Measurements from ENCODE around the gene NDUFV2. TPM values are rescaled to one million over a fixed set of nuclear protein-coding genes. Genes with fewer than 3 reads are reported as not detected.
A peak's percentile ranks its signal among the peaks of the same experiment; 100 is the strongest.

NDUFV2 gene
- total and polyA plus RNA-seq, 5 donors, result 283 to 767 (median 314) TPM

DNA sequence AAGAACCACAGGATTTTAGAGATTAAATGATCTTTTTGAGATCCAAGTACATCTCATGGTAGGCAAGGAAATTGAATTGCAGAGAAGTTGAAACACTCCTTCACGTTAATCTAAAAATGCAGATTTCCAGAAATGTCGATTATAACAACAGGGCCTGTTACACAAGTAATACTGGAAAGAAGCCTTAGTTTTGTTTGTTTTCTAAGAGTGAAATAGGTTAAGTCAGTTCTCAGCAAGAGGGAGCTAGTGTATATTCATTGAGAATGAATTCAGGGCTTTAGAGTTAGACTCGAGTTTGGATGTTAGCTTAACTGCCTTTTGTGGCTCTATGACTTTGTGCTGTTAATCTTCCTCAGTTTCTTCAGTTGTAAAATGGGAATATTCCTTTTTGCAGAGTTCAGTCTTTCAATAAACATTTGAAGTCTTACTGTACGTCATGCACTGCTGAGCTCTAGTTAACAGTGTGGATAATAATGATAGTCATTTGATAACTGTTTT lies 926 bp downstream of the NDUFV2 start:
- ATAC-seq, result no peak
- peaks cover 2% of the 10 kb centered on the region for H3K4me1 ChIP-seq (ENCODE audit: control insufficient read depth, insufficient read depth, low read length)
- peak overlapping the region; percentile 97 for H3K4me3 ChIP-seq (ENCODE audit: low read length)
- no peaks in the 10 kb centered on the region for H3K27me3 ChIP-seq (ENCODE audit: control insufficient read depth, insufficient read depth)
- DNase-seq, result no peak
- H3K27ac ChIP-seq (ENCODE audit: low read length), result peak overlapping the region; percentile 90
- H3K9me3 ChIP-seq (ENCODE audit: control insufficient read depth, low read length), result no peaks in the 10 kb centered on the region
- intact Hi-C loops (cut with DNase I), result loop anchor here in 1 of 4 donors (5.0 kb wide), 1 partner anchor 34 kb away; the partner anchor contains the start of gene ANKRD12
- 2% methylated on average over 4 of the region's 4 CpGs for WGBS

DNA sequence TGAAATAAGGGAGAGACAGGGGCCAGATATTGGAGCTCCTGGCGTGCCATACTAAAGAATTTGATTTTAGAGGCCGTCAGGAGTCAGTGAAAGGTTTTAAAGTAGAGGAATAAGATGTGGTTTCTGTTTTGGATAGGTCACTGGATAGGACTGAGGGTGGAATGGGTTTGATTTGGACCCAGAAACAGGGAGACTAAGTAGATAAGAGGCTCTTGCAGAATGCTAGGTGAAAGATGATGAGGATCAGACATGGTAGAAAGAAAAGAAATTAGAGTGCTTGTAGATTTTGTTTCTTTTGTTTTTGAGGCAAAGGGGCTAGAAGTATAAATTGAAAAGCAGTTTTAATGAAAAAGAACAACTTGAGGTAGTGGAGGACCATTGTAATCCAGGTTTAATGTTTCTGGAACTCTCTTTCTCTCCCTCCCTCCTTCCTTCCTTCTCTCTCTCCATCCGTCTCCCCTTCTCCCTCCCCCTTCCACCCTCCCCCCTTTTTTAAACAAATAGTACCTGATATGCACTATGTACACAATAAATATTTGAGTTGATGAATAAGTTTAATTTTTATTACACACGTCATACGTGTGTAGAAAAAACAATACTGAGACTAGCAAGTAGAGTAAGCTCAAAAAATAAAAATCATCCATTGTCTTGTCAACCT lies 1.9 kb downstream of the NDUFV2 start:
- intact Hi-C loops (cut with DNase I), result loop anchor here in 1 of 4 donors (5.0 kb wide), 1 partner anchor 33 kb away; the partner anchor contains the start of gene ANKRD12
- Histone ChIP-seq H3K4me3 (ENCODE audit: low read length) (peak overlapping the region; percentile 97), H3K9me3 (ENCODE audit: control insufficient read depth, low read length) (no peaks in the 10 kb centered on the region), H3K4me1 (ENCODE audit: control insufficient read depth, insufficient read depth, low read length) (peaks cover 2% of the 10 kb centered on the region), H3K27me3 (ENCODE audit: control insufficient read depth, insufficient read depth) (no peaks in the 10 kb centered on the region), H3K27ac (ENCODE audit: low read length) (no peak overlapping the region)
- DNase-seq (no peak), ATAC-seq (no peak)
- 15% methylated on average over 5 of the region's 5 CpGs for WGBS

DNA sequence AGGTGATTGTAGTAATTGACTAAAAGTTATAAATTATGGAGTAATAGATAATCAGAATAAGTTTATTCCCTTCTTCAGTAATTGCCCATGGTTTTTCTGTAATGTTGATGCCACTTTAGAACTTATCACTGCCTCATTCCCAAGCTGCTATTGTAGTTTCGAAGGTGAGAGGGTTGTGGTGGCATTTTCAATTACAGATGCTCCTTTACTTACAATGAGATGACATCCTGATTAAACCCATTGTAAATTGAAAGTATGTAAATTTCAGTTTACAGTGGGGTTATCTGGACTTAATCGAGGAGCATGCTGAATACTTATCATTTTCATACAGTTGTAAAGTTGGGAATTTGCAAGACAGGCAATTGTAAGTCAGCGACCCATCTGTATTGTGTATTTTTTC lies 2.9 kb downstream of the NDUFV2 start:
- Histone ChIP-seq H3K4me3 (ENCODE audit: low read length) (peak overlapping the region; percentile 97), H3K4me1 (ENCODE audit: control insufficient read depth, insufficient read depth, low read length) (peaks cover 3% of the 10 kb centered on the region), H3K27me3 (ENCODE audit: control insufficient read depth, insufficient read depth) (no peaks in the 10 kb centered on the region), H3K9me3 (ENCODE audit: control insufficient read depth, low read length) (no peaks in the 10 kb centered on the region), H3K27ac (ENCODE audit: low read length) (no peak overlapping the region)
- WGBS, result 52% methylated on average over 3 of the region's 3 CpGs
- DNase-seq (no peak), ATAC-seq (no peak)
- intact Hi-C loops (cut with DNase I), result no loop called here

DNA sequence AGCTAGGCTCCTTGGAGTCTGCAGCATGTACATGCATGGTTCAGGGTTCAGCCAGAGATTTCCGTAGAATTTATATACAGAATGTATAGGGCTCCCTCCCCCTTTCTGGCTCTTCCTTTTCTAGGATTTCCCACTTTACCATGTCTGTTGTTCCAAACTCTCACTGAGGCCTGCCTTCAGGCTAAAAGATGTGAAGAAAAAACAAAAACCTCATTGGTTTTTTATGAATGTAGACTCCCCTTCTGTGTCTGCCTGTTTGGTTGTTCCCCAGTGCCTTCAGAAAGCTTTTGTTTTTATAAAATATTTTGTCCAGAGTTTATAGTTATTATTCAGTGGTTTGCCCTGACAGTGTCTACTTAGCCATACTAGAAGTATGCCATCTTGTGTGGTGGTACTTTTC lies 3.6 kb downstream of the NDUFV2 start:
- Histone ChIP-seq H3K4me3 (ENCODE audit: low read length) (peak overlapping the region; percentile 27), H3K4me1 (ENCODE audit: control insufficient read depth, insufficient read depth, low read length) (peaks cover 4% of the 10 kb centered on the region), H3K27me3 (ENCODE audit: control insufficient read depth, insufficient read depth) (no peaks in the 10 kb centered on the region), H3K27ac (ENCODE audit: low read length) (no peak overlapping the region), H3K9me3 (ENCODE audit: control insufficient read depth, low read length) (no peaks in the 10 kb centered on the region)
- intact Hi-C loops (cut with DNase I), result no loop called here
- 70% methylated on average over 1 of the region's 1 CpG for WGBS
- no peak for DNase-seq
- ATAC-seq, result no peak

DNA sequence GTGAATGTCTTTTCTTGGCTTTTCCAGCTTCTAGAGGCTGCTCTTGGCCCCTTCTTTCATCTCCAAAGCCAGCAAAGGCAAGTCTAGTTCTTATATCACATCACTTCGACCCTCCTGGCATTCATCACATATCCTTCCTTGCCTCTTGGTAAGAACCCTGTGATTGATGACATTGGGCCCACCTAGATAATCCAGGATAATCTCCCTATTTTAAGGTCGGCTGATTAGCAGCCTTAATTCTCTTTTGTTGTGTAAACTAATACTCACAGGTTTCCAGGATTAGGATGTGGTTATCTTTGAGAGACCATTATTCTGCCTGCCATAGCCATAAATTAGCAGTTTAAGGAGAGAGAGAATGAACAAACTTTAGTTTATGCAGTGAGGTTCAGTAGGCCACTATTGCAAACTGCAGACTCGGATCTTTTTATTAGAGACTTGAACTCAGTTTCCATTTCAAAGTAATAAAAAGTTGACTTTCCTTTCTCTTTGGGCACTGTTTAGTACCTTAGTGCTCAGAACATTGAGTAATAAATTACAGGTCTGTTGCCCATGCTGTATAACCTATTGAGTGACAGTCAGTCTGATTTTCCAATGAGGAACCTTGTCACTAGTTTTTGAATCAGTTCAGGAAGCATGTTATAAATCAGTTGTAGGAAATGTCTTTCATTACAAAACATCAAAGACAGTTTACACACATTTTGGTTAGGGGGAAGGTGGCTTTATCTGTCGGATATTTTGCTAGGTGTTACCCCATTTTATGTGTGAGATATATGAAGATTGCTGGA lies 4.5 kb downstream of the NDUFV2 start:
- DNase-seq (no peak), ATAC-seq (no peak)
- H3K4me3 ChIP-seq (ENCODE audit: low read length), result no peak overlapping the region
- no peaks in the 10 kb centered on the region for H3K27me3 ChIP-seq (ENCODE audit: control insufficient read depth, insufficient read depth)
- no peak overlapping the region for H3K27ac ChIP-seq (ENCODE audit: low read length)
- H3K4me1 ChIP-seq (ENCODE audit: control insufficient read depth, insufficient read depth, low read length), result peaks cover 4% of the 10 kb centered on the region
- no peaks in the 10 kb centered on the region for H3K9me3 ChIP-seq (ENCODE audit: control insufficient read depth, low read length)
- intact Hi-C loops (cut with DNase I), result no loop called here
- 35% methylated on average over 4 of the region's 4 CpGs for WGBS

DNA sequence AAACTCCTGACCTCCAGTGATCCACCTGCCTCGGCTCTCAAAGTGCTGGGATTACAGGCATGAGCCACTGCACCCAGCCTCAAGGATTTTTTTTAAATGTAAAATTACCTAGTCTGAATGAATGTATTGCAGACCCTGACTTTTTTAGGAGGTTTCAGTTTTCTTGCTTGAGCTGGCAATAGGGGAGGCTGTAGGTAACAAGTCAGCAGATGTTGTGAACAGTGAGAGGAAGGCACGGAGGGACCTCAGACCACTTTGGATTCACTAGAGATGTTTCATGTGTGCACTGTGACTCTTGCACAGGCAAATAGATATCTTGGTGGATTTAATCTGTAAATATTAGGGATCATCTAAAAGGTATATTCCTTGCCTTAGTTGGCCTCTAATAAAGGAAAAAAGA lies 6.4 kb downstream of the NDUFV2 start:
- ATAC-seq, result no peak
- intact Hi-C loops (cut with DNase I), result no loop called here
- no peaks in the 10 kb centered on the region for H3K9me3 ChIP-seq (ENCODE audit: control insufficient read depth, low read length)
- no peak for DNase-seq
- H3K27ac ChIP-seq (ENCODE audit: low read length), result no peak overlapping the region
- WGBS, result 80% methylated on average over 2 of the region's 2 CpGs
- no peaks in the 10 kb centered on the region for H3K27me3 ChIP-seq (ENCODE audit: control insufficient read depth, insufficient read depth)
- no peak overlapping the region for H3K4me3 ChIP-seq (ENCODE audit: low read length)
- peaks cover 6% of the 10 kb centered on the region for H3K4me1 ChIP-seq (ENCODE audit: control insufficient read depth, insufficient read depth, low read length)

DNA sequence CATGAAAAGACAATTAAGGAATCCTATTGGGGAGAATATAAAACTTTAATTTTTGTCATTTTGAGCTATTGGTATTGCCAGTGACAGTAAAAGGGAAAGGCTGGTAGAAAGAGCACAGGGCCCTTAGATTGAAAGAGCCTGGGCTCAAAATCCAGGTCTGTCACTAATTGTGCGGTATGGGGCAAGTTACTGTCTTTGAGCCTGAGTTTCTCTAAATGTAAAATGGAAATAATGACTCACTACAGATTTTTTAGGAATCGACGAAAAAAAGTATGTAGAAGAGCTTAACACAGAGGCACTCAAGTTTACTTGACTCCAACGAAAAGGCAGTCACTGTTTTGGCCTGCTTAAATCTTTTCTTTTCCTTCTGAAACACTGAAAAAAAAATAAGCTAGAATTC lies 7.0 kb downstream of the NDUFV2 start:
- H3K9me3 ChIP-seq (ENCODE audit: control insufficient read depth, low read length), result no peaks in the 10 kb centered on the region
- intact Hi-C loops (cut with DNase I), result no loop called here
- WGBS, result 54% methylated on average over 4 of the region's 4 CpGs
- no peaks in the 10 kb centered on the region for H3K27me3 ChIP-seq (ENCODE audit: control insufficient read depth, insufficient read depth)
- DNase-seq (no peak), ATAC-seq (no peak)
- no peak overlapping the region for H3K27ac ChIP-seq (ENCODE audit: low read length)
- peaks cover 6% of the 10 kb centered on the region for H3K4me1 ChIP-seq (ENCODE audit: control insufficient read depth, insufficient read depth, low read length)
- no peak overlapping the region for H3K4me3 ChIP-seq (ENCODE audit: low read length)

DNA sequence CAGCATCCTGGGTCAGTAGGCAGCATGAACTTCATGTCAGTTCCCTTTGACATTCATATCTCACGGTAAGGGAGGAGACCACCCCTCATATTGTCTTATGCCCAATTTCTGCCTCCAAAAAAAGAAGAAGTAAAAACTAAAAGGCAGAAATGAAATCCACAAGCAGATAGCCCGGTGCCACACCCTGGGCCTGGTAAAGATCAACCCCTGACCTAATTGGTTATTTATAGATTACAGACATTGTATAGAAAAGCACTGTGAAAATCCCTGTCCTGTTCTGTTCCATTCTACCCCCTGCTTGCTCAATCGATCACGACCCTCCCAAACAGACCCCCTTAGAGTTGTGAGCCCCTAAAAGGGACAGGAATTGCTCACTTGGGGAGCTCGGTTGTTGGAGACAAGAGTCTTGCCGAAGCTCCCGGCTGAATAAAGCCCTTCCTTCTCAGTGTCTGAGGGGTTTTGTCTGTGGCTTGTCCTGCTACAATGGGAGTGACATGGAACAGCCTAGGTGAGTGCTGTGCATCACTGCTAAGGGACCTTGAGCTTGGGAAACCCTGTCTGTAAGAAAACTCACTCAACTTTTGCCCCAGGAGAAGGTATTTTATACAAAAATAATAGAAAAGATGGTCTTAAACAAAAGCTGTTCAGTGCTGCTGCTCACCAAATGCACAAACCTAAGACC lies 11.1 kb downstream of the NDUFV2 start:
- intact Hi-C loops (cut with DNase I), result no loop called here
- DNase-seq (no peak), ATAC-seq (no peak)
- no peak overlapping the region for H3K4me3 ChIP-seq (ENCODE audit: low read length)
- H3K4me1 ChIP-seq (ENCODE audit: control insufficient read depth, insufficient read depth, low read length), result peaks cover 6% of the 10 kb centered on the region
- no peaks in the 10 kb centered on the region for H3K9me3 ChIP-seq (ENCODE audit: control insufficient read depth, low read length)
- peak overlapping the region; percentile 37 for H3K27ac ChIP-seq (ENCODE audit: low read length)
- no peaks in the 10 kb centered on the region for H3K27me3 ChIP-seq (ENCODE audit: control insufficient read depth, insufficient read depth)
- WGBS, result 61% methylated on average over 7 of the region's 7 CpGs

DNA sequence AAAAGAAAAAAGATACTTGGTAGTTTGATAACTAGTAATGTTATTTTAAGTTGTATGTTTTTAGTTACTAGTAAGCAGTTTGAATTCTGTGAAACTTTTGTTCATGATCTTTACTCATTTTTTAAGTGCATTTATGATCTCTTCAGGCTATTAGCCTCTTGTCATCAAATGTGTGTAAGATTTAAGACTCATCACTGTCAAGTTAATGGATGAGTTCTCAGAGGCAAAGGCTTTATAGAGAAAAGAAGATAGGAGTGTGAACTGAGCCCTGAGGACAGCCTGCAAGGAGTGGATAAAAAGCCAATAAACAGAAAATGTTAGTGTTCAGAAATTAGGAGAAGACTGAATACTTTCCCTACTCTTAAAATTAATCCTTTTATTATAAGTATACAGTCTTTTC lies 13.5 kb downstream of the NDUFV2 start:
- no peak overlapping the region for H3K27ac ChIP-seq (ENCODE audit: low read length)
- DNase-seq, result no peak
- no peaks in the 10 kb centered on the region for H3K27me3 ChIP-seq (ENCODE audit: control insufficient read depth, insufficient read depth)
- no peaks in the 10 kb centered on the region for H3K9me3 ChIP-seq (ENCODE audit: control insufficient read depth, low read length)
- intact Hi-C loops (cut with DNase I), result no loop called here
- peaks cover 4% of the 10 kb centered on the region for H3K4me1 ChIP-seq (ENCODE audit: control insufficient read depth, insufficient read depth, low read length)
- ATAC-seq, result no peak
- no peak overlapping the region for H3K4me3 ChIP-seq (ENCODE audit: low read length)

DNA sequence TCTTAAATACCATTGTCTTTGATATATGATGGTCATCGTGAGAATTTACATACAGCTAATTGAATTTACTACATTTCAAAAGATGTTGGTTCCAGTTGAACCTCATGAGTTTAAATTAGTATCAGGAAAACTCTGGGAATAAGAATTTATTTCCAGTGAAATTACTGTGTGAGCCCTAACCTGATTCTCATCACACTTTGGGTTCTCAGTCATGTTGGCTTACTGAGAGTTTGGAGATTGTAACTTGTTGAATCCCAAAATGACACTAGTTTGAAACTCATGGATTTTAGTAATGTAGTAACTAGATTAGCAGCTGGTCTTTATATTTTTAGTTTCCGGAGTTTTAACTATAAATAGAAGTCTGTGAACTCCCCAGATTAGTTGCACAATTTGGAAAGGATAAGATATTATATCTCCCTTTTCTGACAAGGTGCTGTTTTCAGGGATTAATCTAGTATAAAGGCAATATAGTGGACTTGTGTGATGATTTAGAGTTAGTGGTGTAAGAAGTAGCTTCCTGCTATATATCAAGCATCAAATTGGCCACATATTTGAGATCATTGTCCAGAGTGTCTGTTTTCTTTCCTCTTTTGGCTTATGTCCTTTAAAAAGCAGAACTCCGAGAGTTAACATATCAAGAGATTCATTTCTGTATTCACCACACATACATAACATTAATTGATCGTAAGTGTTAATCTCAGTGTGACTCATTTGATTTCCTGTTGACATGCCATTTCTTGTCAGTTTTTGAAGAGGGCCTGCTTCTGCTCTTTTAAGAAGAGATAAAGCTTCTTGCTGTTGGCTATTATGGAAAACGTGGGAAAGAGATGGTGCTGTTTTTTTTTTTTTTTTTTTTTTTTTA lies 15.7 kb downstream of the NDUFV2 start:
- DNase-seq (no peak), ATAC-seq (peak in 1 of 2 donors; percentile 46)
- WGBS, result 22% methylated on average over 5 of the region's 5 CpGs
- peak overlapping the region; percentile 15 for H3K4me3 ChIP-seq (ENCODE audit: low read length)
- intact Hi-C loops (cut with DNase I), result no loop called here
- no peaks in the 10 kb centered on the region for H3K9me3 ChIP-seq (ENCODE audit: control insufficient read depth, low read length)
- H3K27me3 ChIP-seq (ENCODE audit: control insufficient read depth, insufficient read depth), result no peaks in the 10 kb centered on the region
- H3K27ac ChIP-seq (ENCODE audit: low read length), result no peak overlapping the region
- peaks cover 4% of the 10 kb centered on the region for H3K4me1 ChIP-seq (ENCODE audit: control insufficient read depth, insufficient read depth, low read length)
